NCI-H2171 (cell line): ENCODE data around the gene HMCN1.

ENCODE experiments used
- DNase-seq: peaks from one replicate; lab custom pipeline; 2025; lab: John Stamatoyannopoulos, UW

HMCN1 gene

GRCh38 chr1:185966471-185966870, 232.3 kb downstream of the HMCN1 start:
- DNase-seq: no peak

GRCh38 chr1:185969028-185969427, 234.8 kb downstream of the HMCN1 start:
- no peak for DNase-seq

GRCh38 chr1:185969524-185969991, 235.4 kb downstream of the HMCN1 start:
- DNase-seq: no peak

- DNase-seq: no peak
These were observed 237.5 kb downstream of the HMCN1 start for GRCh38 chr1:185971688-185972087.

- DNase-seq: no peak
These were observed 238.1 kb downstream of the HMCN1 start for GRCh38 chr1:185972096-185972850.

GRCh38 chr1:185973645-185974044, 239.5 kb downstream of the HMCN1 start:
- DNase-seq: no peak

DNA sequence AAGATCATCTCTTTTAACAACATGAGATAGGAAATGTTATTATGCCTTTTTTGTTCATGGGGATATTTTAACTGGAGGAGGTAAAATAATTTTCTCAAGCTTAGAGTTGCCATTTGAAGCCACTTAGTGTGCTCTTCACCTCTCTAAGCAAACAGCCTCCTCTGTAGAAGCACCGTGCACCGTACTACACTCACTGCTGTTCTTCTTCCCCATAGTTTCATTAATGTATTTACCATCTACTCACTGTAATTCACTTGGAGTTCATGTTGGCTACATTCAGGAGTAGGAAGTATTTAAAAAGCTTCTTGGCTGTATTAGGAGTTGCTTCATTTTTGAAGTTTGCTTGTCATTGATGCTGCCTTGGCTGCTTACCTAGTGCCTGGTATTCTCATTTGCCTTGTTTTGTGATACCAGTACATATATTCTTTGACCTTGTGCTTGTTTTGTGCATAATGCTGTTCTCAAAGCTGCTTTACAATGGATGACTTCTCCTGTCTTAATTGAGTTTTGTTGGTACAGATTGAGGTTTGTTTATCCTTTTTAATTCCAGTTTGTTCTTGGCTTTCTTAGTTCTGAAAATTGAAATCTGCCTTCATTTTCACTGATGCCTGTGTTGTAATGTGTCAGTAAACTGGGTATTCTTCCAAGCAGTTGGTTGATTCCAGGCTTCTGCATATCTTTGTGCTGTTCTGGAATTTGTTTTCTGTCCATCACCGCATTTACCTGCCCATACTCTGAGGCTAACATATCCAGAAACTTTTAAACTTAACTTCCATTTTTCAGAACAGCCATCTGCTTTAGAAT, 240.4 kb downstream of the HMCN1 start:
- no peak for DNase-seq

DNA sequence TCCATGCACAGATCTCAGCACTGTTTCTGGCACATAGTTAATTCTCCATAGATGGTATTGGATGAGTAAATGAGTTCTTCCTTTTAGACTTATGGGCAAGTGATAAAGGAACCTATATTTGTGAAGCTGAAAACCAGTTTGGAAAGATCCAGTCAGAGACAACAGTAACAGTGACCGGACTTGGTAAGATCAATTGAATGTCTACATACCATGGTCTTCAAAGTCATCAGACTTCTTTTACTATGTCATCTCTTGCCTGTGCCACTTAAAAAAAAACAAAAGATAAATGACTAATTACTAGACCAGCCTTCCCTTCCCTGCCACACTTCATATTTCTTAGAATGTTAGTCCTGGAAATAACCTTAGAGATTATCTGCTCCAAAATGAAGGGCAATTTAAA, 246.7 kb downstream of the HMCN1 start:
- no peak for DNase-seq

- no peak for DNase-seq
These were observed 250.1 kb downstream of the HMCN1 start for GRCh38 chr1:185984113-185984836.

GRCh38 chr1:185987611-185988321, 253.6 kb downstream of the HMCN1 start:
- DNase-seq: no peak

DNA sequence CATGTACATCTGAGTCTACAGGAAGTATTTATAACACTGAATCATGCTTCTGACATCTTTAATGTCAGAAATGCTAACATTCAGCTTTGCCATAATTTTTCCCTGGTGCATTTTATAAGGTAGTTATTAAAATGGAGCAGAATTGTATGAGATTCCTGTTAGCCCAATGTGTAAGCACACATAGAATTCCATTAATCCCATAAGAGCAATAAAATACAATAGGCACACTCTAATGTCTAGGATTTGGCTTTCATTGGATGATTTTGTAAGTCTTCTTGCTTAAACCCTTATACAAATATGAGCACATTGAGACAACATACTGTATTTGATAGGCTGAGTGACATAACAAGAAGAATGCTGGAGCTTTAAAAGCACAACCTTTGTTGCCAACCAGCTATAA, 256.4 kb downstream of the HMCN1 start:
- DNase-seq: no peak

GRCh38 chr1:185991266-185991665, 257.1 kb downstream of the HMCN1 start:
- DNase-seq: no peak

DNA sequence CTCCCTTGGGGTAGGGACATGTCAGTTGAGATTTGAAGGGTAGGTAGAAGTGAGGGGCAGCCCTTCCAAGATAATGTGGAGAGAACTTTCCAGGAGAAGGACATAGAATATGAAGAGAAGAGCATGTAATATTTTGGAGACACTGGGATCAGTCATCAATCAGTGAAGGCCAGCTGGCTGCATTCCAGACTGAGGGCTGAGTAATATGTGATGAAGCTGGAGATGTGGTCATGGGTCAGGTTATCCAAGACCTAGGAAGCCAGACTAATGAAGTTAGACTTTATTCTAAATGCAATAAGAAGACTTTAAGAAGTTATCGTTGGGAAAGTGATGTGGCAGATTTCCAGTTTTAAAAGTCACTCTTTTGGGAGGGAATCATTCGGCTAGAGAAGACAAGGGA, 262.0 kb downstream of the HMCN1 start:
- no peak for DNase-seq

DNA sequence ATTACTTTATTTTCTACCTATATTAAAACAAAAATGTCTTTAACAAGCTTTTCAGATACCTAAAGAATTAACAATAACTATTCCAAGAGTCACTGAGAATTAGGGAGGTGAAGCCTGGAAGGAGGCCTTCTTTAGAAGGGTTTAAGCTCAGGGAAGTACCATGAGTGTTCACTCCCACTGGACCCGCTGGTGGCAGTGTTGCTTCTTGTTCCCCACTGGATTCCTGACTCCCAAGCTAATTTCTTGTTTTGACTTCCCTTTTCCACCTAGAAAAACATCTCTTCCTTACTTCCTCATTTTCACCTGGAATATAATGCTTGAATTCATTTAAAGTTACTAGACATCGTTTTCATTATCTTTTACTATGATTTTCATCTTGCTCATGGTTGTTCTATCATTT, 264.2 kb downstream of the HMCN1 start:
- DNase-seq: no peak

- DNase-seq: no peak
These were observed 268.2 kb downstream of the HMCN1 start for GRCh38 chr1:186002406-186002805.

- no peak for DNase-seq
These were observed 275.0 kb downstream of the HMCN1 start for GRCh38 chr1:186009039-186009737.

GRCh38 chr1:186014370-186015037, 280.3 kb downstream of the HMCN1 start:
- no peak for DNase-seq

DNA sequence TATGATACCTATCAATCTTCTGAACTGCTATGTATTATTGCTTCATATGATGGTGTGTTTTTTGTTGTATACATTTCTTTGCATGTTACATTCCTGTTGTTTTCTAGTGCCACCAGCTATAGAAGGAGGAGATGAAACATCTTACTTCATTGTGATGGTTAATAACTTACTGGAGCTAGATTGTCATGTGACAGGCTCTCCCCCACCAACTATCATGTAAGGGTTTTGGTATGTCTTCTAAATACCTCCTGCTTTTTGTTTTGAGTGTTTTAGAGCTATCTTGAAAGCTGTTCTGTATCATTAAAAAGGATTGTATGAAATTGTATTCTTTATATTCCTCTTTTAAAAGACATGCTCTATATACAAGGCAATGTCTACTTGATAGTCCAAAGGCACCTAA, 282.7 kb downstream of the HMCN1 start:
- no peak for DNase-seq

- DNase-seq: no peak
These were observed 288.0 kb downstream of the HMCN1 start for GRCh38 chr1:186022184-186022583.

DNA sequence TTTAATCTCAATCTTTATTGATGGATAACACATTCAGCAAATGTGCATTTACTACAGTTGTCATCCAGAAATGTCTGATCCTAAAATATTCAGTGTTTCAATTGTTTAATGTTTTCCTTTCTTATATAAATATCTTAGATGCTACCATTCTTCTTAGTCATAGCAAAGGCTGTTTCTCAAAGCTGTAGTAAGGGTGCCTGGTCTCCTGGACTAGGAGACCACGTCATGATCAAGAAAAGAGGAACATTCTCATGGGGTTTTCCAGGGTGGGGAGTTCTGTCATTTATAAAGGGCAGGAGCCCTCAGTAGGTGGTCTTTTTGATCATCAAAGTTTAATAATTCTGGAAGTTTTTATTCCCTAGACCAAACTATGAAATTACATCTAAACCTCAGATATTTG, 292.8 kb downstream of the HMCN1 start:
- no peak for DNase-seq

DNA sequence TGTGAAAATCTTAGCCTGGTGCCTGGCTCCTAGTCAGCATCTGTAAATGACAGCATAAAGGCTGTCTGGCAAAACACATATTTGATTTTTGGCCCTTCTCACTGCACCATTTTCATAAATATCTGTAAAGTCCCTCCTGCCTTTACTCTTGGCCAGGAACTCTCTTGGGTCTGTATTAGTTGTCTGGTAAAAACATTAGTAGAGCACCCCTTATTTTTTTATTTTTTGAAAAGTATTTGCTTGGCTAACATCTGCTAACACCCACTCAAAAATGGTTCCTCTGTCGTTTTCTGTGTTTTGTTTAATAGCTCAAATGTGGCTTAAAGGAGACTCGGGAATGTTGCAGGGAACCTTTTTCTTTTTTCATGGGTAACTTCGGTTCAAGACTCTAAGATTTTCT, 293.4 kb downstream of the HMCN1 start:
- DNase-seq: no peak
